Erythroblast (primary cell): Measurements from ENCODE around the gene FBLN2.

Source experiments
- GATA1 ChIP-seq: IDR thresholded peaks from 2 replicates; pipeline ENCODE4 v1.6.1; 2011; ENCODE audit warnings: low read depth, mild to moderate bottlenecking, control low read depth, low read length, moderate library complexity
- POLR2A ChIP-seq: IDR thresholded peaks from 2 replicates; pipeline ENCODE4 v1.6.1; 2011; ENCODE audit warnings: mild to moderate bottlenecking, low read length

DNA sequence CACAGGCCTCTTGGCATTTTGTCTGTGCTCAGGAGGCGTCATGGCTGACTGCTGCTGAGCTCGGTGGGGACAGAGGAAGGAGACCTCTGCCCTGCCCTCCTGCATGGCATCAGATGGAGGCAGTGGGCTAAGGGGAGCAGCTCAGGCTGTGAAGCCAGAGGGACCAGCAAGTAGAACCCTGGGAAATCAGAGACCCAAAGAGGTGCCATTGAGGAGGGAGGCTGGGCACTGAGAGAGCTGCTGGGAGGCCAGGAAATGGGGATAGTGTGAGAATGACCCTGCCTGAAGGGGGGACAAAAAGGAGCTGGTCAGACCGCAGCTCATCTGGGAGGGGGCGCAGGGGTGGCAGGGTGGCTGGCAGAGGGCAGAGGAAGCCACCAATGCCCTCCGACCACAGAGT lies 136.8 kb downstream of the FBLN2 start:
- TF ChIP-seq POLR2A (no peak), GATA1 (no peak)
